ENCODE data around the gene DOCK1. TPM values are rescaled to one million over a fixed set of nuclear protein-coding genes. Genes with fewer than 3 reads are reported as not detected.

DOCK1 gene
- total RNA-seq, 3 donors from 2014 or later, result 0.11 to 0.15 (median 0.14) TPM

GRCh38 chr10:127424594-127425264 lies 519.5 kb downstream of the DOCK1 start:
- ATAC-seq, result no peak
- Mint-ChIP-seq H3K9me3 (no peaks in the 10 kb centered on the region), H3K27me3 (ENCODE audit: low read depth) (peaks cover 2% of the 10 kb centered on the region), H3K4me3 (no peak overlapping the region), H3K4me1 (ENCODE audit: low read depth) (no peaks in the 10 kb centered on the region), H3K36me3 (ENCODE audit: insufficient read depth) (no peaks in the 10 kb centered on the region)
- DNase-seq, result no peak

GRCh38 chr10:127426746-127427145 lies 521.5 kb downstream of the DOCK1 start:
- Mint-ChIP-seq H3K27me3 (ENCODE audit: low read depth) (peaks cover 2% of the 10 kb centered on the region), H3K36me3 (ENCODE audit: insufficient read depth) (no peaks in the 10 kb centered on the region), H3K4me1 (ENCODE audit: low read depth) (no peaks in the 10 kb centered on the region), H3K9me3 (no peaks in the 10 kb centered on the region), H3K4me3 (no peak overlapping the region)
- ATAC-seq (no peak), DNase-seq (no peak)

- DNase-seq (no peak), ATAC-seq (no peak)
- no peaks in the 10 kb centered on the region for H3K9me3 Mint-ChIP-seq
- H3K27me3 Mint-ChIP-seq (ENCODE audit: low read depth), result peaks cover 2% of the 10 kb centered on the region
- no peaks in the 10 kb centered on the region for H3K4me1 Mint-ChIP-seq (ENCODE audit: low read depth)
- no peaks in the 10 kb centered on the region for H3K36me3 Mint-ChIP-seq (ENCODE audit: insufficient read depth)
- no peak overlapping the region for H3K4me3 Mint-ChIP-seq
Observed at GRCh38 chr10:127427926-127428325, 522.7 kb downstream of the DOCK1 start.

GRCh38 chr10:127428385-127428980 lies 523.3 kb downstream of the DOCK1 start:
- DNase-seq, result no peak
- no peak overlapping the region for H3K4me3 Mint-ChIP-seq
- no peaks in the 10 kb centered on the region for H3K9me3 Mint-ChIP-seq
- H3K27me3 Mint-ChIP-seq (ENCODE audit: low read depth), result peaks cover 2% of the 10 kb centered on the region
- no peak for ATAC-seq
- H3K4me1 Mint-ChIP-seq (ENCODE audit: low read depth), result no peaks in the 10 kb centered on the region
- H3K36me3 Mint-ChIP-seq (ENCODE audit: insufficient read depth), result no peaks in the 10 kb centered on the region

- Mint-ChIP-seq H3K36me3 (ENCODE audit: insufficient read depth) (no peaks in the 10 kb centered on the region), H3K4me3 (no peak overlapping the region), H3K9me3 (no peaks in the 10 kb centered on the region), H3K27me3 (ENCODE audit: low read depth) (no peaks in the 10 kb centered on the region), H3K4me1 (ENCODE audit: low read depth) (no peaks in the 10 kb centered on the region)
- no peak for DNase-seq
- no peak for ATAC-seq
Observed at GRCh38 chr10:127429601-127430312, 524.5 kb downstream of the DOCK1 start.

- no peaks in the 10 kb centered on the region for H3K27me3 Mint-ChIP-seq (ENCODE audit: low read depth)
- H3K9me3 Mint-ChIP-seq, result no peaks in the 10 kb centered on the region
- no peak for DNase-seq
- H3K4me1 Mint-ChIP-seq (ENCODE audit: low read depth), result no peaks in the 10 kb centered on the region
- no peaks in the 10 kb centered on the region for H3K36me3 Mint-ChIP-seq (ENCODE audit: insufficient read depth)
- H3K4me3 Mint-ChIP-seq, result no peak overlapping the region
- no peak for ATAC-seq
Observed at GRCh38 chr10:127431525-127431924, 526.3 kb downstream of the DOCK1 start.

GRCh38 chr10:127434006-127434405 lies 528.8 kb downstream of the DOCK1 start:
- Mint-ChIP-seq H3K9me3 (no peaks in the 10 kb centered on the region), H3K4me1 (ENCODE audit: low read depth) (no peaks in the 10 kb centered on the region)

GRCh38 chr10:127435246-127435645 lies 530.0 kb downstream of the DOCK1 start:
- no peak for DNase-seq
- ATAC-seq, result no peak
- Mint-ChIP-seq H3K36me3 (ENCODE audit: insufficient read depth) (no peaks in the 10 kb centered on the region), H3K9me3 (no peaks in the 10 kb centered on the region), H3K4me3 (no peak overlapping the region), H3K4me1 (ENCODE audit: low read depth) (no peaks in the 10 kb centered on the region), H3K27me3 (ENCODE audit: low read depth) (peaks cover 3% of the 10 kb centered on the region)

More at GRCh38 chr10:127434006-127434405, 528.8 kb downstream of the DOCK1 start:
- Mint-ChIP-seq H3K4me3 (no peak overlapping the region), H3K27me3 (ENCODE audit: low read depth) (peaks cover 3% of the 10 kb centered on the region), H3K36me3 (ENCODE audit: insufficient read depth) (no peaks in the 10 kb centered on the region)
- no peak for DNase-seq
- no peak for ATAC-seq

- no peaks in the 10 kb centered on the region for H3K9me3 Mint-ChIP-seq
- no peak for DNase-seq
- peaks cover 4% of the 10 kb centered on the region for H3K27me3 Mint-ChIP-seq (ENCODE audit: low read depth)
- no peaks in the 10 kb centered on the region for H3K36me3 Mint-ChIP-seq (ENCODE audit: insufficient read depth)
- no peak for ATAC-seq
- no peaks in the 10 kb centered on the region for H3K4me1 Mint-ChIP-seq (ENCODE audit: low read depth)
- H3K4me3 Mint-ChIP-seq, result no peak overlapping the region
Observed at GRCh38 chr10:127440371-127440770, 535.1 kb downstream of the DOCK1 start.

GRCh38 chr10:127441350-127442219 lies 536.4 kb downstream of the DOCK1 start:
- Mint-ChIP-seq H3K27me3 (ENCODE audit: low read depth) (peaks cover 4% of the 10 kb centered on the region), H3K4me1 (ENCODE audit: low read depth) (no peaks in the 10 kb centered on the region), H3K36me3 (ENCODE audit: insufficient read depth) (no peaks in the 10 kb centered on the region), H3K9me3 (no peaks in the 10 kb centered on the region), H3K4me3 (no peak overlapping the region)
- ATAC-seq (no peak), DNase-seq (no peak)

- Mint-ChIP-seq H3K36me3 (ENCODE audit: insufficient read depth) (no peaks in the 10 kb centered on the region), H3K9me3 (no peaks in the 10 kb centered on the region), H3K27me3 (ENCODE audit: low read depth) (peaks cover 1% of the 10 kb centered on the region), H3K4me3 (no peak overlapping the region), H3K4me1 (ENCODE audit: low read depth) (no peaks in the 10 kb centered on the region)
- DNase-seq (no peak), ATAC-seq (no peak)
Observed at GRCh38 chr10:127442220-127442525, 536.9 kb downstream of the DOCK1 start.

GRCh38 chr10:127444155-127444554 lies 538.9 kb downstream of the DOCK1 start:
- Mint-ChIP-seq H3K36me3 (ENCODE audit: insufficient read depth) (no peaks in the 10 kb centered on the region), H3K27me3 (ENCODE audit: low read depth) (peaks cover 1% of the 10 kb centered on the region), H3K4me3 (no peak overlapping the region)

GRCh38 chr10:127447197-127447596 lies 542.0 kb downstream of the DOCK1 start:
- Mint-ChIP-seq H3K4me3 (no peak overlapping the region), H3K4me1 (ENCODE audit: low read depth) (no peaks in the 10 kb centered on the region), H3K36me3 (ENCODE audit: insufficient read depth) (no peaks in the 10 kb centered on the region), H3K27me3 (ENCODE audit: low read depth) (peaks cover 1% of the 10 kb centered on the region), H3K9me3 (no peaks in the 10 kb centered on the region)
- ATAC-seq (no peak), DNase-seq (no peak)

More at GRCh38 chr10:127444155-127444554, 538.9 kb downstream of the DOCK1 start:
- DNase-seq (no peak), ATAC-seq (no peak)
- no peaks in the 10 kb centered on the region for H3K9me3 Mint-ChIP-seq
- no peaks in the 10 kb centered on the region for H3K4me1 Mint-ChIP-seq (ENCODE audit: low read depth)

- ATAC-seq, result no peak
- H3K4me1 Mint-ChIP-seq (ENCODE audit: low read depth), result no peaks in the 10 kb centered on the region
- H3K27me3 Mint-ChIP-seq (ENCODE audit: low read depth), result no peaks in the 10 kb centered on the region
- no peaks in the 10 kb centered on the region for H3K36me3 Mint-ChIP-seq (ENCODE audit: insufficient read depth)
- no peak for DNase-seq
- no peaks in the 10 kb centered on the region for H3K9me3 Mint-ChIP-seq
- no peak overlapping the region for H3K4me3 Mint-ChIP-seq
Observed at GRCh38 chr10:127449490-127449889, 544.3 kb downstream of the DOCK1 start.

Measured in activated T-cell treated with anti-CD3 and anti-CD28 coated beads, Interleukin-2, amount 50 U/mL, for 4 hours (primary cell).